Fibroblast of lung (primary cell): ENCODE measurements around the gene AMPD3. TPM values are rescaled to one million over a fixed set of nuclear protein-coding genes. Genes with fewer than 3 reads are reported as not detected.
A peak's percentile ranks its signal among the peaks of the same experiment; 100 is the strongest.

Experiments used
- DNase-seq, 2 donors: peaks; one replicate each; pipeline versions ENCODE4 v3.0.0 to v3.0.0-alpha.2; 2010; ENCODE audit warnings: low read depth in 2 of 2
- H2AFZ ChIP-seq: 2 replicates; pipeline ENCODE4 v1.5.1; 2012; ENCODE audit warnings: low read length, control low read depth, inconsistent platforms
- H3K27ac ChIP-seq: 2 replicates; pipeline ENCODE4 v1.5.1; 2011; ENCODE audit warnings: low read length, control low read depth; ENCODE audit not compliant: insufficient read depth
- H3K27me3 ChIP-seq: 2 replicates; pipeline ENCODE4 v1.5.1; 2011; ENCODE audit warnings: mild to moderate bottlenecking, low read length; ENCODE audit not compliant: control insufficient read depth, insufficient read depth
- H3K36me3 ChIP-seq: 2 replicates; pipeline ENCODE4 v1.5.1; 2011; ENCODE audit warnings: low read length; ENCODE audit not compliant: control insufficient read depth, insufficient read depth
- H3K4me1 ChIP-seq: 2 replicates; pipeline ENCODE4 v1.5.1; 2011; ENCODE audit warnings: low read length; ENCODE audit not compliant: control insufficient read depth, insufficient read depth; ENCODE audit errors: extremely low read depth
- H3K4me2 ChIP-seq: 2 replicates; pipeline ENCODE4 v1.5.1; 2011; ENCODE audit warnings: low read length, control low read depth; ENCODE audit not compliant: insufficient read depth; ENCODE audit errors: extremely low read depth
- H3K4me3 ChIP-seq, 4 experiments: fragments of 200-600 bp in 1 of 4; sonication (generic) in 1 of 4; replicated peaks in 1 of 4; 2 replicates each; pipeline ENCODE4 v1.5.1; 2011 to 2016; ENCODE audit warnings: low read length in 4 of 4, low read depth in 3 of 4, mild to moderate bottlenecking in 3 of 4, control low read depth in 2 of 4, inconsistent platforms in 1 of 4, mixed read lengths in 1 of 4; ENCODE audit not compliant: insufficient read depth in 1 of 4; ENCODE audit errors: control extremely low read depth in 1 of 4
- H3K79me2 ChIP-seq: 2 replicates; pipeline ENCODE4 v1.5.1; 2012; ENCODE audit warnings: mild to moderate bottlenecking, low read length, inconsistent platforms; ENCODE audit not compliant: control insufficient read depth, insufficient read depth
- H3K9ac ChIP-seq: 2 replicates; pipeline ENCODE4 v1.5.1; 2011; ENCODE audit warnings: mild to moderate bottlenecking, low read length, control low read depth; ENCODE audit not compliant: insufficient read depth
- H3K9me3 ChIP-seq: 2 replicates; pipeline ENCODE4 v1.5.1; 2012; ENCODE audit warnings: low read depth, low read length; ENCODE audit not compliant: control insufficient read depth, insufficient read depth
- H4K20me1 ChIP-seq: 2 replicates; pipeline ENCODE4 v1.5.1; 2011; ENCODE audit warnings: low read length; ENCODE audit not compliant: control insufficient read depth, insufficient read depth; ENCODE audit errors: extremely low read depth
- CTCF ChIP-seq, 2 donors: IDR thresholded peaks in 1 of 2; conservative IDR thresholded peaks in 1 of 2; 1 replicate in 1 of 2; 2 replicates in 1 of 2; pipeline ENCODE4 v1.5.1; 2011 to 2012; ENCODE audit warnings: low read length in 2 of 2, control low read depth in 1 of 2, inconsistent platforms in 1 of 2, low read depth in 1 of 2, mild to moderate bottlenecking in 1 of 2
- EZH2 ChIP-seq: IDR thresholded peaks from 2 replicates; pipeline ENCODE4 v1.5.1; 2012; ENCODE audit warnings: low read length, control low read depth, mild to moderate bottlenecking; ENCODE audit errors: missing control alignments
- polyA plus RNA-seq, 2 donors: library from polyadenylated mRNA; depleted of rRNA in 1 of 2; stranded (reverse) in 1 of 2; unstranded in 1 of 2; fragments of >200 nt; gene quantifications; 2 replicates each; pipeline ENCODE4 v1.2.1, GENCODE V29; 2011 to 2012; ENCODE audit warnings: missing spikeins in 1 of 2
- total RNA-seq: library from RNA; depleted of rRNA; stranded (reverse); fragments of >200 nt; gene quantifications from 2 replicates; pipeline ENCODE4 v1.2.1, GENCODE V29; 2014

The AMPD3 gene
- total and polyA plus RNA-seq, 2 donors (not counting 1 experiment from before 2014, with no cell fraction given): 18.1 to 24.9 TPM

- TF ChIP-seq EZH2 (no peak), CTCF (conservative IDR thresholded peaks at IDR 0.05 in 1 of 2, IDR thresholded peaks at IDR 0.05 in 1 of 2; ENCODE audit: low read depth in 1 of 2, low read length in 2 of 2) (no peak)
- H3K4me2 ChIP-seq: no peak overlapping the region
- peaks cover 4% of the 10 kb centered on the region for H3K79me2 ChIP-seq
- H3K36me3 ChIP-seq: no peaks in the 10 kb centered on the region
- DNase-seq: no peak
- H3K4me3 ChIP-seq: no peak overlapping the region
- H3K27ac ChIP-seq: no peak overlapping the region
- no peaks in the 10 kb centered on the region for H3K9me3 ChIP-seq
- H3K9ac ChIP-seq: no peak overlapping the region
- no peaks in the 10 kb centered on the region for H3K27me3 ChIP-seq
- H2AFZ ChIP-seq: no peak overlapping the region
- no peaks in the 10 kb centered on the region for H4K20me1 ChIP-seq
- peaks cover 16% of the 10 kb centered on the region for H3K4me1 ChIP-seq
These were observed 2.8 kb upstream of the AMPD3 start for GRCh38 chr11:10452211-10452767.

- TF ChIP-seq EZH2: no peak
- no peak for TF ChIP-seq CTCF (conservative IDR thresholded peaks at IDR 0.05 in 1 of 2, IDR thresholded peaks at IDR 0.05 in 1 of 2; ENCODE audit: low read depth in 1 of 2, low read length in 2 of 2)
- H4K20me1 ChIP-seq: no peaks in the 10 kb centered on the region
- H3K4me3 ChIP-seq: no peak overlapping the region
- H3K27me3 ChIP-seq: no peaks in the 10 kb centered on the region
- H3K4me2 ChIP-seq: no peak overlapping the region
- peak in 1 of 2 donors; percentile 11 for DNase-seq
- H3K27ac ChIP-seq: no peak overlapping the region
- H2AFZ ChIP-seq: no peak overlapping the region
- no peak overlapping the region for H3K9ac ChIP-seq
- H3K36me3 ChIP-seq: no peaks in the 10 kb centered on the region
- H3K79me2 ChIP-seq: peaks cover 10% of the 10 kb centered on the region
- H3K9me3 ChIP-seq: no peaks in the 10 kb centered on the region
- H3K4me1 ChIP-seq: peaks cover 16% of the 10 kb centered on the region
These were observed 1.8 kb upstream of the AMPD3 start for GRCh38 chr11:10453261-10453660.

GRCh38 chr11:10455637-10456487 is 798 bp downstream of the AMPD3 start:
- Histone ChIP-seq H3K9ac (peak overlapping the region; percentile 63), H3K27ac (peak overlapping the region; percentile 82), H3K27me3 (no peaks in the 10 kb centered on the region), H3K36me3 (no peaks in the 10 kb centered on the region), H3K4me3 (peak overlapping the region; percentile 18 to 63 (median 34)), H3K79me2 (peaks cover 17% of the 10 kb centered on the region), H3K4me1 (peaks cover 15% of the 10 kb centered on the region), H2AFZ (no peak overlapping the region), H3K4me2 (peak overlapping the region; percentile 86), H3K9me3 (no peaks in the 10 kb centered on the region), H4K20me1 (no peaks in the 10 kb centered on the region)
- no peak for TF ChIP-seq CTCF (conservative IDR thresholded peaks at IDR 0.05 in 1 of 2, IDR thresholded peaks at IDR 0.05 in 1 of 2; ENCODE audit: low read depth in 1 of 2, low read length in 2 of 2)
- TF ChIP-seq EZH2: no peak
- DNase-seq: peak; percentile 59 to 85
